ENCODE data around the gene ZNF57. TPM values are rescaled to one million over a fixed set of nuclear protein-coding genes. Genes with fewer than 3 reads are reported as not detected.
A peak's percentile ranks its signal among the peaks of the same experiment; 100 is the strongest.
"Not testable (repeated sequence)": the region's sequence is repeated elsewhere in the genome, so short reads cannot be mapped to it uniquely, and the experiment has no call there.

ZNF57 gene
- polyA plus RNA-seq, 1 donor, result 11.3 TPM

DNA sequence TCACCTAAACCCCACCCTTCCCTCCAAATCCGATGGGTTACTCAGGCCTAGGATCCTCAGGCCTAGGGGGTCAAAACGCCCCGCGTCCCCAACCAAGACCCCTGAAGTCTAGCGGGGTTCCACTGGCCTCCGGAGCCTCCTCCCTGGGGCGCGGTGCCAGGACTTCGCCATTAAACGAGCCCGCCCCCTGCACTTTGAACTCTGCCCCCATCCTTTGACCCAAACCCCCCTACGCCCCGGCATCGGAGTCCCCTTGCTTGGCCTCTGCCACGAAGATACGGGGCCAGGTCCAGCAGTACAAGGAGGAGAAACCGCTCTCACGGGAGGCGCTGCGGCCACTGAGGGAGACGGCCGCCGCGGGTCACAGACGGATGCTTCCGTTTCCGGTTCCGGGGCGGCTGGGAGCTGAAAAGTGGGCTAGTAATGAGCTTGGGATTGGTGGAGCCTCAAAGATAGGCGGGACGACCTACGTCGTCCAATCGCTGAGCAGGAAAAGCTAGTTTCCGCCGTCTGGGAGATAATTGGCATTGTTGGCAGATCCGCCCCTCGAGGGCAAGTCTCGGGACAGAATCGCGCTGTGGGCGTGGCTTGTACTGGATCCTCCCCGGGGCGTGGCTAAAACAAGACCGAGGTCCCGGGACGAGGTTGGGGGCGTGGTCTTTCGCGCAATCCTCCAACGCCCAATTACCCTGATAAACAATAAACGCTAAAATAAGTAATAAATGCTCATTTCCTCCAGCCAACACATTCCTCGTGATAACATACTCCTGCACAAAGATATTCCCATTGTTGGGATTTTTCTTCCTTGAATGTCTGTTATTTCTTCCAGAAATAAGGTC lies 49.8 kb downstream of the ZNF57 start:
- peaks cover 6% of the 10 kb centered on the region for H3K4me1 ChIP-seq (ENCODE audit: control insufficient read depth, insufficient read depth, low read length)
- H3K4me3 ChIP-seq (ENCODE audit: low read length), result peak overlapping the region; percentile 74
- peak overlapping the region; percentile 95 for H3K27ac ChIP-seq (ENCODE audit: low read length)
- no peaks in the 10 kb centered on the region for H3K36me3 ChIP-seq (ENCODE audit: control insufficient read depth, insufficient read depth, low read length)
- no peaks in the 10 kb centered on the region for H3K27me3 ChIP-seq (ENCODE audit: control insufficient read depth, insufficient read depth, low read length)
- WGBS (ENCODE audit: insufficient coverage, low lambda C conversion rate), result 0% methylated on average over 4 of the region's 53 CpGs
- DNase-seq, result peak; percentile 100
- no peaks in the 10 kb centered on the region for H3K9me3 ChIP-seq (ENCODE audit: control insufficient read depth, low read depth, low read length)

DNA sequence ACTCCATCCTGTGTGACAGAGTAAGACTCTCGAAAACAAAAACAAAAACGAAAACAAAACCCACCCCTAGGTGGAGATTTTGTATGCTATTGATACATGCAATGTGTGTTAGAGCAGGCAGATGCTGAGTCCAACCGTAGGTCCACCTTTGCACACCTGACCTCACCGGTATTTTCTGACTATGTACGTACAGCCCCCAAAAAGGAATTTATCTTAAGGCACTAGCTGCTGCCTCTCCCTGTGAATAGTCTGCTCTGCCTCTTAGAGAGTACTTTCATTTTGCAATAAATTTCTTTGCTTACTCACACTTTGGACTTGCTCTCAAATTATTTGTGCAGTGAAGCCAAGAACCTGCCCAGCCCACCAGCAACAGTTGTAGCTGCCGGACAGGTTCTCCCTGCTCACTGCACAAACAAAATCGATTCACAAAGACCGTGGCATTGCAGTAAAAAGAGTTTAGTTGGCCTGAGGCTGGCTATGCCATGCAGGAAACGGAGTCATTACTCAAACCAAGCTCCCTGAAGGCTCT lies 52.3 kb downstream of the ZNF57 start:
- no CpG with 5 or more reads among the region's 9 CpGs for WGBS (ENCODE audit: insufficient coverage, low lambda C conversion rate)
- DNase-seq, result peak; percentile 71 to 83

DNA sequence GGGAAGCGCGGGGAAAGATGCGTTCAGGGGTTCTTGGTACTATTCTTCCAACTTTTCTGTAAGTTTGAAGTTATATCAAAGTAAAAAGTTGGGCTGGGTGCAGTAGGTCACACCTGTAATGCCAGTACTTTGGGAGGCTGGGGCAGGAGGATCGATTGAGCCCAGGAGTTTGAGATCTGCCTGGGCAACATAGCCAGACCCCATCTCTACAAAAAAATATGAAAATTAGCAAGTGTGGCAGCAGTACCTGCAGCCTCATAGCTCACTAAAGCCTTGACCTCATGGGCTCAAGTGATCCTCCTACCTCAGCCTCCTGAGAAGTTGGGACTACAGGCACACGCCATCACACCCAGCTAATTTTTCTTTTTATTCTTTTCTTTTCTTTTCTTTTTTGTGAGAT lies 56.4 kb downstream of the ZNF57 start:
- no peaks in the 10 kb centered on the region for H3K36me3 ChIP-seq (ENCODE audit: control insufficient read depth, insufficient read depth, low read length)
- peaks cover 6% of the 10 kb centered on the region for H3K4me1 ChIP-seq (ENCODE audit: control insufficient read depth, insufficient read depth, low read length)
- H3K9me3 ChIP-seq (ENCODE audit: control insufficient read depth, low read depth, low read length), result no peaks in the 10 kb centered on the region
- no peaks in the 10 kb centered on the region for H3K27me3 ChIP-seq (ENCODE audit: control insufficient read depth, insufficient read depth, low read length)
- DNase-seq, result no peak
- no peak overlapping the region for H3K27ac ChIP-seq (ENCODE audit: low read length)
- 100% methylated on average over 1 of the region's 5 CpGs for WGBS (ENCODE audit: insufficient coverage, low lambda C conversion rate)
- no peak overlapping the region for H3K4me3 ChIP-seq (ENCODE audit: low read length)

More for the DNA sequence above, 52.3 kb downstream of the ZNF57 start:
- Histone ChIP-seq H3K36me3 (ENCODE audit: control insufficient read depth, insufficient read depth, low read length) (no peaks in the 10 kb centered on the region), H3K27ac (ENCODE audit: low read length) (peak overlapping the region; percentile 47), H3K27me3 (ENCODE audit: control insufficient read depth, insufficient read depth, low read length) (no peaks in the 10 kb centered on the region), H3K4me1 (ENCODE audit: control insufficient read depth, insufficient read depth, low read length) (peaks cover 6% of the 10 kb centered on the region), H3K9me3 (ENCODE audit: control insufficient read depth, low read depth, low read length) (no peaks in the 10 kb centered on the region), H3K4me3 (ENCODE audit: low read length) (no peak overlapping the region)

DNA sequence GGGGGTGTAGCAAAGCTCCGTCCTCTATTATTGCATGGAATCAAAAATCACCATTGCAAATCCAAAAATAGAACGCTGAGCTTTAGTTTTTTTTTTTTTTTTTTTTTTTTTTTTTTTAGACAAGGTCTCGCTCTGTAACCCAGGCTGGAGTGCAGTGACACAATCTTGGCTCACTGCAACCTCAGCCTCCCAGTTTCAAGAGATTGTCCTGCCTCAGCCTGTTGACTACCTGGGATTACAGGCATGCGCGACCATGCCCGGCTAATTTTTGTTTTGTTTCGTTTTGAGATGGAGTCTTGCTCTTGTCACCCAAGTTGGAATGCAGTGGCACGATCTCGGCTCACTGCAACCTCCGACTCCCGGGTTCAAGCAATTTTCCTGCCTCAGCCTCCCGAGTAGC lies 59.4 kb downstream of the ZNF57 start:
- no peaks in the 10 kb centered on the region for H3K27me3 ChIP-seq (ENCODE audit: control insufficient read depth, insufficient read depth, low read length)
- H3K9me3 ChIP-seq (ENCODE audit: control insufficient read depth, low read depth, low read length), result peaks cover 3% of the 10 kb centered on the region
- no peak for DNase-seq
- no peaks in the 10 kb centered on the region for H3K4me1 ChIP-seq (ENCODE audit: control insufficient read depth, insufficient read depth, low read length)
- no peak overlapping the region for H3K4me3 ChIP-seq (ENCODE audit: low read length)
- H3K36me3 ChIP-seq (ENCODE audit: control insufficient read depth, insufficient read depth, low read length), result no peaks in the 10 kb centered on the region
- no peak overlapping the region for H3K27ac ChIP-seq (ENCODE audit: low read length)
- no CpG with 5 or more reads among the region's 12 CpGs for WGBS (ENCODE audit: insufficient coverage, low lambda C conversion rate)

DNA sequence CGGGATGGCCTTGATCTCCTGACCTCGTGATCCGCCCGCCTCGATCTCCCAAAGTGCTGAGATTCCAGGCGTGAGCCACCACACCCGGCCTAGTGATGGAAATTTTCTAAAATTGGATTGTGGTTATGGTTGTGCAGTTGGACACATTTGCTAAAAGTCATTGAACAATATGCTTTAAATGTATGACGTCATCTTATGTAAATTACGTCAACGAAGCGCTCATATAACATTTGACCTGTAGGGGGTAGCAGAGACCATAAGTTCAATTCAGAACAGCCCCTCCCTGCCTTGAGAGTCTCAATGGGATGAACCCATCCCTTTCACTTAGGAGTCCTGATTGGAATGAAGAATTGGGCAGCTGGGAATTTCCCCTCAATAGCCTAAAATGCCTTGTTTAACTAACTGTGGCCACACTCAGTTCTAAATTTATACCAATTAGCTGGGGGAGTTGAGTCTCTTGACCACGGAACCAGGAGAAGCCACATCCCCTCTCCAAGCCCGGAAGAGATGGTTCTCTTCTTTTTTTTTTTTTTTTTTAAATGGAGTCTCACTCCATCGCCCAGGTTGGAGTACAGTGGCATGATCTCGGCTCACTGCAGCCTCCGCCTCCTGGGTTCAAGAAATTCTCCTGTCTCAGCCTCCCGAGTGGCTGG lies 61.4 kb downstream of the ZNF57 start:
- Histone ChIP-seq H3K36me3 (ENCODE audit: control insufficient read depth, insufficient read depth, low read length) (no peaks in the 10 kb centered on the region), H3K27ac (ENCODE audit: low read length) (no peak overlapping the region), H3K9me3 (ENCODE audit: control insufficient read depth, low read depth, low read length) (peaks cover 3% of the 10 kb centered on the region), H3K27me3 (ENCODE audit: control insufficient read depth, insufficient read depth, low read length) (no peaks in the 10 kb centered on the region), H3K4me3 (ENCODE audit: low read length) (no peak overlapping the region), H3K4me1 (ENCODE audit: control insufficient read depth, insufficient read depth, low read length) (no peaks in the 10 kb centered on the region)
- peak; percentile 59 to 64 for DNase-seq
- WGBS (ENCODE audit: insufficient coverage, low lambda C conversion rate), result no CpG with 5 or more reads among the region's 17 CpGs

DNA sequence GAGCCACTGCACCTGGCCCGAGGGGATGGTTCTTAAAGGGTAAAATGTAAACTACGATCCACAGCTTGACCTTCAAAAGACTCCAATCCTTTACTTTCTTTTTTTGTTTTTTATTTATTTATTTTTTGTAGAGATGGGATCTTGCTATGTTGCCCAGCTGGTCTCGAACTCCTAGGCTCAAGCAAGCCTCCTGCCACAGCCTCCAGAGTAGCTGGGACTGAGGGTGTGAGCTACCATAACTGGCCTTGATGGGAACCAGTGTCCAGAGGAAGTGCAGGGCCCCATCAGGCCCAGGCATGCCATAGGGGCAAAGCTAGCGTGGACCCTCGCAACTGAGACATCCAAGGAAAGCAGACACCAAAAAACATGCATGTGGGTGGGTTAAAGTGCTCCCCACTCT lies 62.4 kb downstream of the ZNF57 start:
- WGBS (ENCODE audit: insufficient coverage, low lambda C conversion rate), result 60% methylated on average over 1 of the region's 5 CpGs
- no peaks in the 10 kb centered on the region for H3K4me1 ChIP-seq (ENCODE audit: control insufficient read depth, insufficient read depth, low read length)
- no peaks in the 10 kb centered on the region for H3K36me3 ChIP-seq (ENCODE audit: control insufficient read depth, insufficient read depth, low read length)
- H3K9me3 ChIP-seq (ENCODE audit: control insufficient read depth, low read depth, low read length), result peaks cover 3% of the 10 kb centered on the region
- no peak overlapping the region for H3K27ac ChIP-seq (ENCODE audit: low read length)
- no peak for DNase-seq
- no peaks in the 10 kb centered on the region for H3K27me3 ChIP-seq (ENCODE audit: control insufficient read depth, insufficient read depth, low read length)
- H3K4me3 ChIP-seq (ENCODE audit: low read length), result no peak overlapping the region

DNA sequence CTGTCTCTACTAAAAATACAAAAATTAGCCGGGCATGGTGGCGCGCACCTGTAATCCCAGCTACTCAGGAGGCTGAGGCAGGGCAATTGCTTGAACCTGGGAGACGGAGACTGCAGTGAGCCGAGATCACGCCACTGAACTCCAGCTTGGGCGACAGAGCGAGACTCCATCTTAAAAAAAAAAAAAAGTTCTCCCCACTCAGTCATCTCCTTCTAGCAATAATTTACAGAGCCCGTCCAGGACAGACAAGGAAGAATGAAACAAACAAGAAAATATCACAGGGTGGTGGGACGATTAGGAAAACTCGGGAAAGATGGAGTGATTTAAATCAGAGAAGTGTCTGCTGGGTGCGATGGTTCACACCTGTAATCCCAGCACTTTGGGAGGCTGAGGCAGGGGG lies 62.9 kb downstream of the ZNF57 start:
- not testable (repeated sequence) for H3K9me3 ChIP-seq (ENCODE audit: control insufficient read depth, low read depth, low read length); H3K4me1 ChIP-seq (ENCODE audit: control insufficient read depth, insufficient read depth, low read length); H3K36me3 ChIP-seq (ENCODE audit: control insufficient read depth, insufficient read depth, low read length); DNase-seq; H3K4me3 ChIP-seq (ENCODE audit: low read length); H3K27me3 ChIP-seq (ENCODE audit: control insufficient read depth, insufficient read depth, low read length); H3K27ac ChIP-seq (ENCODE audit: low read length)
- 28% methylated on average over 4 of the region's 12 CpGs for WGBS (ENCODE audit: insufficient coverage, low lambda C conversion rate)

DNA sequence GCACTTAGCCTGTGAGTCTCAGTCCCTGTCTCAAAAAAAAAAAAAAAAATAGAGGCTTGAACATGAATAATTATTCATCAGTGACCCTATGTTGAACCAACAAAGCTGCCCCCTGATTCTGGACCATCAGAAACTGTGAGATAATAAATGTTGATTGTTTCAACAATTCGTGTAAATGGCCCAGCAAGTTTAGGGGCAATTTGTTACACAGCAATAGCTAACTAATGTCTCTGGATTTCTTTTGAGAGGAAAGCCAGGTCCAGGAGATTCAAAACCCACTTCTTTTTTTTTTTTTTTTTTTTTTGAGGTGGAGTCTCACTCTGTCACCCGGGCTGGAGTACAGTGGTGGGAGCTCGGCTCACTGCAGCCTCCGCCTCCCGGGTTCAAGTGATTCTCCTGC lies 64.1 kb downstream of the ZNF57 start:
- no peak for DNase-seq
- Histone ChIP-seq H3K27ac (ENCODE audit: low read length) (no peak overlapping the region), H3K36me3 (ENCODE audit: control insufficient read depth, insufficient read depth, low read length) (no peaks in the 10 kb centered on the region), H3K9me3 (ENCODE audit: control insufficient read depth, low read depth, low read length) (peaks cover 3% of the 10 kb centered on the region), H3K27me3 (ENCODE audit: control insufficient read depth, insufficient read depth, low read length) (no peaks in the 10 kb centered on the region), H3K4me3 (ENCODE audit: low read length) (no peak overlapping the region), H3K4me1 (ENCODE audit: control insufficient read depth, insufficient read depth, low read length) (peaks cover 4% of the 10 kb centered on the region)
- 83% methylated on average over 1 of the region's 5 CpGs for WGBS (ENCODE audit: insufficient coverage, low lambda C conversion rate)

DNA sequence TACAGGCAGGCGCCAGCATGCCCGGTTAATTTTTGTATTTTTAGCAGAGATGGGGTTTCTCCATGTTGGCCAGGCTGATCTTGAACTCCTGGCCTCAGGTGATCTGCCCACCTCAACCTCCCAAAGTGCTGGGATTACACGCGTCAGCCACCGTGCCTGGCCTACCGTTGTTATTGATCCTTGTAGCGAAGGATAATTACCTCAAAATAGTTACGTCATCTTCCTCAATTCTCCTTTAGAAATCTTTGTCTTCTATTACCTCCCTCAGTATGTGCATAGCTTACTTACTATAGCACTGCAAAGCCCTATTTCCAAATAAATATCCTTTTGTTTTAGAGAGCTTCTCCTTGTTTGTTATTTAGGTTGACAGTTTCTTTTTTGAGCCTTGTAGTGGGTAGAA lies 67.2 kb downstream of the ZNF57 start:
- H3K9me3 ChIP-seq (ENCODE audit: control insufficient read depth, low read depth, low read length), result peaks cover 3% of the 10 kb centered on the region
- DNase-seq, result no peak
- H3K36me3 ChIP-seq (ENCODE audit: control insufficient read depth, insufficient read depth, low read length), result no peaks in the 10 kb centered on the region
- H3K27me3 ChIP-seq (ENCODE audit: control insufficient read depth, insufficient read depth, low read length), result no peaks in the 10 kb centered on the region
- 80% methylated on average over 1 of the region's 8 CpGs for WGBS (ENCODE audit: insufficient coverage, low lambda C conversion rate)
- H3K4me1 ChIP-seq (ENCODE audit: control insufficient read depth, insufficient read depth, low read length), result peaks cover 4% of the 10 kb centered on the region
- H3K4me3 ChIP-seq (ENCODE audit: low read length), result no peak overlapping the region
- H3K27ac ChIP-seq (ENCODE audit: low read length), result no peak overlapping the region

All from large intestine (tissue), 3 donors.